ENCODE measurements around the gene OLFM2. TPM values are rescaled to one million over a fixed set of nuclear protein-coding genes. Genes with fewer than 3 reads are reported as not detected.
"Not testable (repeated sequence)": the region's sequence is repeated elsewhere in the genome, so short reads cannot be mapped to it uniquely, and the experiment has no call there.

The OLFM2 gene
- polyA plus RNA-seq, 3 donors: 8.7 to 61.4 (median 17.2) TPM

GRCh38 chr19:9946528-9947125 lies 10.3 kb upstream of the OLFM2 start:
- not testable (repeated sequence) for H3K27ac ChIP-seq (ENCODE audit: low read depth, low read length)
- WGBS, 3 donors: 72 to 79% (median 74%) methylated on average over 7 of the region's 7 CpGs

DNA sequence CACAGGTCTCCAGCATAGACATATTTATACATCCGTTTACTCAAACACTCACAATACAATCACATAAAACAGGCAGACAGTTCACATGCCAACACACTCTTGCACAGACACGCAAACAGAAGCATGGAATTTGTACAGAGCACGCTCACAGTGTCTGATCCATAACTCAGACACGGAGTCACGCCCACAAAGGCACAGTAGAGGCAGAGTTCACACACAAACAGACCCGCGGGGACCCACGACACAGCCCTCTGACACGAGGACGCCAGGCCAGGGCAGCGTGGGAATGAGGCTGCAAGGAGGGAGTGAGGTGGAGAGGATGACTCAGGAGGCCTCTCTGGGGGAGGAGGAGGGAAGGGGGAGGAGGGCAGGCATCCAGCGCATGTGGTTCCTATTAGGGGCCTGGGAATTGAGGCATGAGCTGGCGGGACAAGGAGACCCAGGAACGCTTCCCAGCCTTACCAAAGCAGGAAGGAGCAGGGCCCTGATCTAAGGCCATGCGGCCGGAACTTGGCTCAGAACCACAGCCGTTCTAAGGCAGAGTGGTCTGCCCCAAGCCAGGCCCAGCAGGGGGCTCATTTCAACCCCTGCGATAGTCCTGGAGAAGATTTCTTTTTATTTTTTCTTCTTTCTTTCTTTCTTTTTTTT lies 9.1 kb upstream of the OLFM2 start:
- H3K27ac ChIP-seq (ENCODE audit: low read depth, low read length): no peak overlapping the region
- WGBS, 3 donors: 28 to 37% (median 30%) methylated on average over 18 of the region's 18 CpGs

DNA sequence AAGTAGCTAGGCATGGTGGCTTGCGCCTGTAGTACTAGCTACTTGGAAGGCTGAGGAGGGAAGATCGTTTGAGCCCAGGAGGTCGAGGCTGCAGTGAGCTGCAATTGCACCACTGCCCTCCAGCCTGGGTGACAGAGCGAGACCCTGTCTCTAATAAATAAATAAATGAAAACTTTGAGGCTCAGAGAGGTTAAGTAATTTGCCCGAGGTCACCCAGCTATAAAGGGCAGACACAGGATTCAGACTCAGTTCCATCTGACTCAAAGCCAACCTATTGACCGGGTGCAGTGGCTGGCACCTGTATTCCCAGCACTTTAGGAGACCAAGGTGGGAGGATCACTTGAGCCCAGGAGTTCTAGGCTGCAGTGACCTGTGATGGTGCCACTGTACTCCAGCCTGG lies 7.4 kb upstream of the OLFM2 start:
- H3K27ac ChIP-seq (ENCODE audit: low read depth, low read length): no peak overlapping the region
- WGBS, 3 donors: 76 to 90% (median 88%) methylated on average over 6 of the region's 6 CpGs

GRCh38 chr19:9941671-9942070 lies 5.4 kb upstream of the OLFM2 start:
- 48 to 58% (median 51%) methylated on average over 1 of the region's 1 CpG for WGBS, 3 donors

DNA sequence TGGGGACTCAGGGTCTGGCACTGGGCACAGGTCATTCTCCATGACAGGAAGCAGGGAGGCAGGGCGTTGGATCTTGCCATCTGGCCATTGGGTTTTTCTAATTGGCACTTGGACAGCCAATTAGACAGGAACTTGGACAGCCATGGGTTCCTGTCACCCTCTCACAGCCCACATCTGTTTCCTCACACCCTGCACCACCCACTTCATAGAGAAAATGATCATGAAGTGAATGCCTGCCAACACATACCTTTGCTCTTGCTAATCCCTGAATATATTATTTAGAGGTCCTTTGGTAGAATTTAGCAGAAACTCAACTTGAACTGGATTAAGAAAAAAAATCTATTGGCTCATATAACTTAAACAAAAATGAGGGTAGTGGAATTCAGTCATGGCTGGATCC lies 4.9 kb upstream of the OLFM2 start:
- no peak overlapping the region for H3K27ac ChIP-seq (ENCODE audit: low read depth, low read length)
- WGBS, 3 donors: 33 to 55% (median 53%) methylated on average over 1 of the region's 1 CpG

More at GRCh38 chr19:9941671-9942070, 5.4 kb upstream of the OLFM2 start:
- H3K27ac ChIP-seq (ENCODE audit: low read depth, low read length): no peak overlapping the region

GRCh38 chr19:9940778-9941177 lies 4.5 kb upstream of the OLFM2 start:
- no peak overlapping the region for H3K27ac ChIP-seq (ENCODE audit: low read depth, low read length)
- WGBS, 3 donors: 59 to 77% (median 65%) methylated on average over 2 of the region's 2 CpGs

GRCh38 chr19:9939301-9939913 lies 3.1 kb upstream of the OLFM2 start:
- H3K27ac ChIP-seq (ENCODE audit: low read depth, low read length): no peak overlapping the region
- 50 to 52% (median 51%) methylated on average over 3 of the region's 3 CpGs for WGBS, 3 donors

- no peak overlapping the region for H3K27ac ChIP-seq (ENCODE audit: low read depth, low read length)
- WGBS, 3 donors: 11 to 14% (median 13%) methylated on average over 19 to 20 of the region's 20 CpGs
These were observed 691 bp upstream of the OLFM2 start for GRCh38 chr19:9937001-9937411.

- WGBS, 3 donors: 2 to 3% (median 2%) methylated on average over 36 to 43 of the region's 44 CpGs
- no peak overlapping the region for H3K27ac ChIP-seq (ENCODE audit: low read depth, low read length)
These were observed 599 bp downstream of the OLFM2 start for GRCh38 chr19:9935506-9936325.

DNA sequence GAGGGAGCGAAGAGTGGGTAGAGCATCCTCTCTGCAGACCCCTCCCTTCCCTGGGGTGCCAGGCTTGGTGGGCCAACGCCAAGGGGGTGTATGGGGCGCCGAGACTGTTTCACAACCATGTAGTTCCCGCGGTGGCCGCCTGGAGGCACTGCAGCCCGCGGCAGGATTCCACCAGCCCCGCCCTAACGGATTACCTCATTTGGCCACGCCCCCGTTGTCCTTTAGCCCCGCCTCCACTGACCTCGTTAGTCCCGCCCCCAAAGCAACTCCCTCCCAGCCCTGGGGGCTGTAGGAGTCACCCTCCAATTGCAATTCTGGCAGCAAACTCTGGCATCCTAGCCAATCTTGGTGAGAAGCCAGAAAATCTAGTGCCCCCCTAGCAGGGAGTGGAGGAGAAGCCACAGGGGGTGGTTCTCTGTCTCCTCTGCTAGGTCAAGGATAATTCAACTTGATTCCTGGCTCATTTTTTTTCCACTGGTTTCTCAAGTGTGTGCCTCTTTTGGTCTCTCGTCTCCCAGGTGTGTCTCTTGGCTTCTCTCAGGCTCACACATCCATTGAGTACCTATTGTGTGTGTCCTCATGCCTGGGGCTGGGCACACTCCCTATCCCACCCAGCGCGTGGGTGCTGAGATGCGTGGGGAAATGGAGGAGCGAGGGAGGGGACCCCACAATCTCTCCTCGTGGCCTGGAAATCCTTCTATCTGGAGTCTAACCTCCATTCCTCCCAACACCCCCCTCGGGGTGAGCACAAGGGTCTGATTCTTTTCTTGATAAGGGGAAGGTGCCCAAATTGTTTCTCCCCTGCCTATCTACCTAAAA lies 2.0 kb downstream of the OLFM2 start:
- no peak overlapping the region for H3K27ac ChIP-seq (ENCODE audit: low read depth, low read length)

DNA sequence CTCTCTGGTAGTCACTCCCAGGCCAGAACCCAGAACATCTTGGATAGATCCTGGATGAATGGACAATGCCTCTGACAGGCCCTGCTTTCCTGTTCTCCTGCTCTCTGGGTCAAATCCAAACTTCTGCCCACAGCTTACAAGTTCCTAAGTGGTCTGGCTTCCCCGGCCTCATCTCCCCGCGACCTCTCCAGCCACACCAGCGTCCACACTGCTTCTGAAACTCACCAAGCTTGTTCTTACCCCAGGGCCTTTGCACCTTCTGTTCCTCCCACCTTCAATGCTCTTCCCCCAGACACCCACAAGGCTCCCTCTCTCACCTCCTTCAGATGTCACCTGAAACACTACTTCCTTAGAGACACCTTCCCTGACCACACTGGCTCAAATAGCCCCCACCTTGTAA lies 3.5 kb downstream of the OLFM2 start:
- no peak overlapping the region for H3K27ac ChIP-seq (ENCODE audit: low read depth, low read length)
- 77 to 89% (median 89%) methylated on average over 4 of the region's 4 CpGs for WGBS, 3 donors

More for the DNA sequence above, 2.0 kb downstream of the OLFM2 start:
- 10 to 18% (median 15%) methylated on average over 18 to 23 of the region's 23 CpGs for whole genome bisulfite sequencing, 3 donors

DNA sequence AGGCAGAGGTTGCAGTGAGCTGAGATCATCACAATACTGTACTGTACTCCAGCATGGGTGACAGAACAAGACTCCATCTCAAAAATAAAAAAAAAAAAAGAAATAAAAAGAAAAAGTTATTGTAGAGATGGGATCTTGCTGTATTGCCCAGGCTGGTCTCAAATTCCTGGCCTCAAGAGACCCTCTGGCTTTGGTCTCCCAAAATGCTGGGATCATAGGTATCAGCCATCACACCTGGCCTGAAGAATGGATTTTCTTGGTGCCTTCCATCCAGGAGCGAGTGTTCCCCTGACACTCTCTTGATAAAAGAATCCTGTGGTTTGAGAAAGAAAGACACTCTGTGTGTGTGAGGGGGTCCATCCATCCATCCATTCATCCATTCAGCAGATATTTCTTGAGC lies 4.7 kb downstream of the OLFM2 start:
- H3K27ac ChIP-seq (ENCODE audit: low read depth, low read length): no peak overlapping the region
- WGBS, 3 donors: 78 to 90% (median 82%) methylated on average over 1 of the region's 1 CpG

DNA sequence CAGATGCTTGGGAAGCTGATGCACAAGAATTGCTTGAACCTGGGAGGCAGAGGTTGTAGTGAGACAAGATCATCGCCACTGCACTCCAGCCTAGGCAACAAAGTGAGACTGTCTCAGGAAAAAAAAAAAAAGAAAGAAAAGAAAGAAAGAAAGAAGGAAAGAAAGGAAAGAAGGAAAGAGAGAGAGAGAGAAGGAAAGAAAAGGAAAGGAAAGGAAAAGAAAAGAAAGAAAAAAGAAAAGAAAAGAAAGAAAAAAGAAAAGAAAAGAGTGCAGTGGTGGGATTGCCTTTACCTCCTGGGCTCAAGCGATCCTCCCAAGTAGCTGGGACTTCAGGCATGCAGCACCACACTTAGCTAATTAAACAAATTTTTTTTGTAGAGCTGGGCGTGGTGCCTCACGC lies 12.9 kb downstream of the OLFM2 start:
- H3K27ac ChIP-seq (ENCODE audit: low read depth, low read length): no peak overlapping the region
- 89 to 93% (median 90%) methylated on average over 4 of the region's 4 CpGs for WGBS, 3 donors

DNA sequence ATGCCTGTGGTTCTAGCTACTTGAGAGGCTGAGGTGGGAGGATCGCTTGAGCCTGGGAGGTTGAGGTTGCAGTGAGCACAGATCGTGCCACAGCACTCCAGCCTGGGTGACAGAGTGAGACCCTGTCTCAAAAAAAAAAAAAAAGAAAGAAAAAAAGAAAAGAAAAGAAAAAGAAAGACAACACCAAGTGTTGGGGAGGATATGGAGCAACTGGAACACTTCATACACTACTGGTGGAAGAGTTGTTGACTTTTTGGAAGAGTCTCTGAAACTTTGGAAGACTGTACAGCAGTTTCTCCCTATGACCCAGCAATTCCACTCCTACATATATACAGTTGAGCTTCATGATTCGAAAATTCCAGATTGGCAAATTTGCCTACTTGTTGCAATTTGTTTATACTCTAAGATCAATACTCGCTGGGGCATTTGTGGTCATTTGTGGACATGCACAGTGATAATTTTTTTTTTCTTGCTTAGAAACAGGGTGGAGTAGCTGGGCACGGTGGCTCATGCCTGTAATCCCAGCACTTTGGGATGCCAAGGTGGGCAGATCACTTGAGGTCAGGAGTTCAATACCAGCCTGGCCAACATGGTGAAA lies 13.4 kb downstream of the OLFM2 start:
- 82 to 89% (median 89%) methylated on average over 5 of the region's 5 CpGs for WGBS, 3 donors
- not testable (repeated sequence) for H3K27ac ChIP-seq (ENCODE audit: low read depth, low read length)

DNA sequence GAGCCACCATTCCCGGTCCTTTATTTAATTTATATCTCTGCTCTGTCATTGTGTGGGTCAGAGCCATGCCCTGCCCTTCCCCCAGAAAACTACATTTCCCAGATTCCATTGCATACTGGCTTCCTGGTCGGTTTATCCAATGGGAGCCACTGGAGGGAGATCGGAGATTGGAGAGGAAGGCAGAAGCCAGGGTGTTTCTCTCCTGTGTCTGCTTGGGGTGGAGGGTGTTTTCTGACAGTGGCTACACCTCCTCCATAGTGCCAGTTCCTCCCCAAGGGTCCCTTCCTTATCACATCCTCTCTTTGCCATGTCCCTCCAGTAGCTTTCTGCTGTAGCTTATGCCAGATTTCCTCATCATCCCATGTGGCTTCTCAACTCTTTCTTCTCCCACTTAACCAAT lies 19.0 kb downstream of the OLFM2 start:
- no peak overlapping the region for H3K27ac ChIP-seq (ENCODE audit: low read depth, low read length)
- WGBS, 3 donors: 3 to 8% (median 4%) methylated on average over 3 of the region's 3 CpGs

- 41 to 49% (median 42%) methylated on average over 6 of the region's 6 CpGs for WGBS, 3 donors
- no peak overlapping the region for H3K27ac ChIP-seq (ENCODE audit: low read depth, low read length)
These were observed 19.6 kb downstream of the OLFM2 start for GRCh38 chr19:9916719-9917118.

DNA sequence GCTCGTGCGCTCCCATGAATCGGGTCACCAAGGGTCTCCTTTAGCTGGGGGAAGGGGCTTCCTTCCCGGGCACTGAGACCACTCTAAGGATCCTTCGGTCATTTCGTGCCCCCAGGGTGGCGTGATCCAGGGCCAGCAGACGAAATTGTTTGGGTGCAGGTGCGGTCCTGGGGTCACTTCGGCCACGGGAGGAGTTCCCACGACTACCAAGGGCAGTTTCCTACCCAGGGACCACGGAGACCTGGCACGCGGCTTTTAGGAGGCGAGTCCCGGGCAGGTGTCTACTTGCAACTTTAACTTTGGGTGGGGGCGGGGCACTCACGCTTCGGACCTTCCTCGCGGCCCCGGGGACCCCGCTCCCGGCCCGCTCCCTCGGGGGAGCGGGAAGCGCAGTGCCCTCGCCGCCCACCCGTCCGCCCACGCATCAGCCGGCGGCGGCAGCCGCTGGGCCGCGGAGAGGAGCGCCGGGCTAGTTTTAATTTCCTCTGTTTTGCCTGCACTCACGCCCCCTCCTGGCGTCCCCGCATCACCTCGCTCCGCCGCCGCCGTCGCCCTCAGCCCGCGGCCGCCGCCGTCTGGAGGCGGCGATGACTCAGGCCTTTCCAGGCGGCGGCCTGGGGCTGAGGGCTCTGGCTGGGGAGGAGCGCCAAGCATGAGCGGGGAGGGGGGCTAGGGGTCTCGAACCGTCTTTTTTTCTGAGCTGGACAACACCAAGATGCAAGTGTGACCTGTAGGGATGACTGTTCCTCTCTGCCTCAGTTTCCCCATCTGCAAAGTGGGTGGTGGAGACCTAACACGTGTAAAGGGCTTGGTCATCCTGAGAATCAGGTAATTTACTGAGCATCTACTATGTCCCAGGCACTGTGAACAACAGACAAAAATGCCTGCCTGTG lies 21.8 kb downstream of the OLFM2 start:
- H3K27ac ChIP-seq (ENCODE audit: low read depth, low read length): no peak overlapping the region

More for the DNA sequence above, 21.8 kb downstream of the OLFM2 start:
- WGBS, 3 donors: 1% methylated on average over 57 to 65 of the region's 65 CpGs

All from adipose tissue (tissue), 3 donors.